ENCODE measurements around the gene SSB. TPM values are rescaled to one million over a fixed set of nuclear protein-coding genes. Genes with fewer than 3 reads are reported as not detected.
"Not testable (repeated sequence)": the region's sequence is repeated elsewhere in the genome, so short reads cannot be mapped to it uniquely, and the experiment has no call there.

Gene SSB
- total and polyA plus RNA-seq, 2 of the 13 experiments (the other 11 are each of a cell fraction or from before 2014, with no cell fraction given): 109 to 208 TPM

DNA sequence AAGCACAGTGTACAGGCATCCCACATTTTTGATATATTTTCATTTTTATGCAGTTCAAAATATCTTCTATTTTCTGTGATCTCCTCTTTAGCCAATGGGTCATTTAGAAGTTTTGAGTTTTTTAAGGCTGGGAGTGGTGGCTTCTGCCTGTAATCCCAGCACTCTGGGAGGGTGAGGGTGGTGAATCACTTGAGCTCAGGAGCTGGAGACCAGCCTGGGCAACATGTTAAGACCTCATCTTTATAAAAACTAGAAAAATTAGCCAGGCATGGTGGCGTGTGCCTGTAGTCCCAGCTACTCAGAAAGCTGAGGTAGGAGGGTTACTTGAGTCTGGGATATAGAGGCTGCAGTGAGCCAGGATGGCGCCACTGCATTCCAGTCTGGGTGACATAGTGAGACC lies 46.3 kb downstream of the SSB start (continued):
- TF ChIP-seq ZNF232 (CRISPR knock-in tag; IDR thresholded peaks at IDR 0.05; ENCODE audit: borderline replicate concordance) (no peak), NFE2L2 (IDR thresholded peaks at IDR 0.05; ENCODE audit: low read length) (no peak), ZNF235 (CRISPR knock-in tag; IDR thresholded peaks at IDR 0.05; ENCODE audit: borderline replicate concordance) (no peak), NBN (conservative IDR thresholded peaks at IDR 0.05) (no peak)

DNA sequence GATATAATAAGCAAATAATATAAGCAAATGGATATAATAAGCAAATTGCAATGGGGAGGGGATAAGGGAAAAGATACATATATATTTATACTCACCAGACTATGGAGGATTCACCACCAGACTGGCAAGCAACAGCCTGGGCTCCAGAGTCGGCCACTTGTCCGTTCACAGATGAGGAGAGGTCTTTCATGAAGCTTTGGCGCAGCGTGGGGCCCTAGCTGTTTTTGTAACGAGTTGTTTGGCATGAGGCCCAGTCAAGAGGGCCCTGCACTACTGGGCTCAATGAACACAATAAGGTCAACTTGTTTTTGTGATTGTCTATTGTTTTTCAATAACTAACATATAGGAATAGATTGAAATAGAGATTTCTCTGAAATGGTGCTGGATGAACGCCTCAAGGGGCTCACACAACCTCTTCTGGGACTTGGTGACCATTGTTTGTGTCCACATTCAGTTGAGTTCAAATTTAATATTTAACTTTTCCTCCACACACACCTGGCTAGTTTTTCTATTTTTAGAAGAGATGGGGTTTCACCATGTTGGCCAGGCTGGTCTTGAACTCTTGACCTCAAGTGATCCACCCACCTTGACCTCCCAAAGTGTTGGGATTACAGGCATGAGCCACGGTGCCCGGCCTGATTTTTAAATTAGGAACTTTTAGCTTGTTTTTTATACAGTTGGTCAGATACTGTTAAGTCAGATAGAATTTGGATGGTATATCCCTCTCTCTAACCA lies 50.5 kb downstream of the SSB start:
- H3K9ac ChIP-seq (ENCODE audit: insufficient read depth, low read depth, low read length); FAIRE-seq; POLR2A ChIA-PET; BruUV-seq (replicated peaks); H3K9me3 ChIP-seq (ENCODE audit: low read length); in situ Hi-C loops (cut with HindIII; ENCODE audit: extremely low pct_ligation_motif_present, low pct_unique_long_range_greater_than_20kb); H2AFZ ChIP-seq (ENCODE audit: low read length); H3K4me3 ChIP-seq (replicated peaks in 1 of 3; ENCODE audit: insufficient read depth in 1 of 3, low read depth in 2 of 3, low read length in 3 of 3); H3K36me3 ChIP-seq (replicated peaks in 1 of 2; ENCODE audit: control insufficient read depth in 1 of 2, insufficient read depth in 2 of 2, low read length in 2 of 2); intact Hi-C loops (cut with micrococcal nuclease; ENCODE audit: unreplicated experiment); H4K20me1 ChIP-seq (ENCODE audit: insufficient read depth, low read length); CTCF ChIA-PET (ENCODE audit: low intra/inter-chr PET ratio, low total read pairs); DNase-seq (ENCODE audit: low spot score); H3K27me3 ChIP-seq (ENCODE audit: control insufficient read depth in 1 of 2, insufficient read depth in 2 of 2, low read length in 2 of 2); TF ChIP-seq NR2F6 (IDR thresholded peaks at IDR 0.05): not testable (repeated sequence)
- peak; percentile 29; the same call in 1 of the 3 replicates for ATAC-seq
- Histone ChIP-seq H3K27ac (ENCODE audit: extremely low read length, insufficient read depth, low read length) (peak overlapping the region; percentile 22), H3K4me1 (ENCODE audit: insufficient read depth, low read length) (peaks cover 21% of the 10 kb centered on the region), H3K79me2 (ENCODE audit: insufficient read depth, low read length) (peaks cover 59% of the 10 kb centered on the region), H3K4me2 (ENCODE audit: low read depth, low read length) (peak overlapping the region; percentile 6; the same call in 1 of the 2 replicates)
- 82% methylated on average over 8 of the region's 8 CpGs for WGBS (ENCODE audit: low lambda C conversion rate)
- peak; percentile 95 for TF ChIP-seq MEF2D (CRISPR knock-in tag; IDR thresholded peaks at IDR 0.05)
- TF ChIP-seq, protein P1, sequence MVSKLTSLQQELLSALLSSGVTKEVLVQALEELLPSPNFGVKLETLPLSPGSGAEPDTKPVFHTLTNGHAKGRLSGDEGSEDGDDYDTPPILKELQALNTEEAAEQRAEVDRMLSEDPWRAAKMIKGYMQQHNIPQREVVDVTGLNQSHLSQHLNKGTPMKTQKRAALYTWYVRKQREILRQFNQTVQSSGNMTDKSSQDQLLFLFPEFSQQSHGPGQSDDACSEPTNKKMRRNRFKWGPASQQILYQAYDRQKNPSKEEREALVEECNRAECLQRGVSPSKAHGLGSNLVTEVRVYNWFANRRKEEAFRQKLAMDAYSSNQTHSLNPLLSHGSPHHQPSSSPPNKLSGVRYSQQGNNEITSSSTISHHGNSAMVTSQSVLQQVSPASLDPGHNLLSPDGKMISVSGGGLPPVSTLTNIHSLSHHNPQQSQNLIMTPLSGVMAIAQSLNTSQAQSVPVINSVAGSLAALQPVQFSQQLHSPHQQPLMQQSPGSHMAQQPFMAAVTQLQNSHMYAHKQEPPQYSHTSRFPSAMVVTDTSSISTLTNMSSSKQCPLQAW (CRISPR knock-in tag; IDR thresholded peaks at IDR 0.05): 0 out of 2 replicates have a peak, but pooled peaks have one; percentile 24
- TF ChIP-seq, protein P2, sequence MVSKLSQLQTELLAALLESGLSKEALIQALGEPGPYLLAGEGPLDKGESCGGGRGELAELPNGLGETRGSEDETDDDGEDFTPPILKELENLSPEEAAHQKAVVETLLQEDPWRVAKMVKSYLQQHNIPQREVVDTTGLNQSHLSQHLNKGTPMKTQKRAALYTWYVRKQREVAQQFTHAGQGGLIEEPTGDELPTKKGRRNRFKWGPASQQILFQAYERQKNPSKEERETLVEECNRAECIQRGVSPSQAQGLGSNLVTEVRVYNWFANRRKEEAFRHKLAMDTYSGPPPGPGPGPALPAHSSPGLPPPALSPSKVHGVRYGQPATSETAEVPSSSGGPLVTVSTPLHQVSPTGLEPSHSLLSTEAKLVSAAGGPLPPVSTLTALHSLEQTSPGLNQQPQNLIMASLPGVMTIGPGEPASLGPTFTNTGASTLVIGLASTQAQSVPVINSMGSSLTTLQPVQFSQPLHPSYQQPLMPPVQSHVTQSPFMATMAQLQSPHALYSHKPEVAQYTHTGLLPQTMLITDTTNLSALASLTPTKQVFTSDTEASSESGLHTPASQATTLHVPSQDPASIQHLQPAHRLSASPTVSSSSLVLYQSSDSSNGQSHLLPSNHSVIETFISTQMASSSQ (IDR thresholded peaks at IDR 0.05; ENCODE audit: low read depth): not testable (repeated sequence)
- TF ChIP-seq, protein P2 (CRISPR knock-in tag; IDR thresholded peaks at IDR 0.05; ENCODE audit: borderline replicate concordance): peak; percentile 15; the same call in 1 of the 2 replicates
- TF ChIP-seq RXRB (CRISPR knock-in tag; IDR thresholded peaks at IDR 0.05; ENCODE audit: borderline replicate concordance): 0 out of 2 replicates have a peak, but pooled peaks have one; percentile 26
- peak; percentile 28; the same call in 1 of the 2 replicates for TF ChIP-seq NR2F6 (CRISPR knock-in tag; IDR thresholded peaks at IDR 0.05)
- TF ChIP-seq, protein P3, sequence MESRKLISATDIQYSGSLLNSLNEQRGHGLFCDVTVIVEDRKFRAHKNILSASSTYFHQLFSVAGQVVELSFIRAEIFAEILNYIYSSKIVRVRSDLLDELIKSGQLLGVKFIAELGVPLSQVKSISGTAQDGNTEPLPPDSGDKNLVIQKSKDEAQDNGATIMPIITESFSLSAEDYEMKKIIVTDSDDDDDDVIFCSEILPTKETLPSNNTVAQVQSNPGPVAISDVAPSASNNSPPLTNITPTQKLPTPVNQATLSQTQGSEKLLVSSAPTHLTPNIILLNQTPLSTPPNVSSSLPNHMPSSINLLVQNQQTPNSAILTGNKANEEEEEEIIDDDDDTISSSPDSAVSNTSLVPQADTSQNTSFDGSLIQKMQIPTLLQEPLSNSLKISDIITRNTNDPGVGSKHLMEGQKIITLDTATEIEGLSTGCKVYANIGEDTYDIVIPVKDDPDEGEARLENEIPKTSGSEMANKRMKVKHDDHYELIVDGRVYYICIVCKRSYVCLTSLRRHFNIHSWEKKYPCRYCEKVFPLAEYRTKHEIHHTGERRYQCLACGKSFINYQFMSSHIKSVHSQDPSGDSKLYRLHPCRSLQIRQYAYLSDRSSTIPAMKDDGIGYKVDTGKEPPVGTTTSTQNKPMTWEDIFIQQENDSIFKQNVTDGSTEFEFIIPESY (CRISPR knock-in tag; IDR thresholded peaks at IDR 0.05): peak; percentile 60; the same call in 1 of the 2 replicates
- peak; percentile 88 for TF ChIP-seq RARA (CRISPR knock-in tag; IDR thresholded peaks at IDR 0.05)
- peak; percentile 57; the same call in 1 of the 2 replicates for TF ChIP-seq ZMYM4 (CRISPR knock-in tag; IDR thresholded peaks at IDR 0.05)

All from HepG2 (cell line).